K562 (cell line): ENCODE measurements around the gene GPR37L1. TPM values are rescaled to one million over a fixed set of nuclear protein-coding genes. Genes with fewer than 3 reads are reported as not detected.

Source experiments
- ARID4B ChIP-seq: sonication (generic); formaldehyde crosslinking; IDR thresholded peaks from 2 replicates; pipeline ENCODE4 v1.8.0; 2022; ENCODE audit warnings: mild to moderate bottlenecking, missing genetic modification reagents
- IRF9 ChIP-seq: fragments of 450-650 bp; IDR thresholded peaks from 2 replicates; pipeline ENCODE4 v1.6.1; 2016; ENCODE audit warnings: missing biosample characterization, missing genetic modification characterization
- KLF16 ChIP-seq: IDR thresholded peaks from 2 replicates; pipeline ENCODE4 v1.6.1; 2016; ENCODE audit warnings: antibody characterized with exemption
- NFATC3 ChIP-seq: fragments of 450-650 bp; IDR thresholded peaks from 2 replicates; pipeline ENCODE4 v1.6.1; 2017; ENCODE audit warnings: mild to moderate bottlenecking
- NFE2 ChIP-seq: IDR thresholded peaks from 2 replicates; pipeline ENCODE4 v1.6.1; 2014; ENCODE audit warnings: antibody characterized with exemption, low read depth
- PYGO2 ChIP-seq: fragments of 450-650 bp; IDR thresholded peaks from 2 replicates; pipeline ENCODE4 v1.6.1; 2016; ENCODE audit warnings: mild to moderate bottlenecking, missing genetic modification characterization, moderate library complexity, missing compliant biosample characterization
- SLC30A9 ChIP-seq: fragments of 250-450 bp; sonication (Bioruptor Pico); IDR thresholded peaks from 2 replicates; pipeline ENCODE4 v1.8.0; 2022; ENCODE audit warnings: mild to moderate bottlenecking, moderate library complexity
- SRSF9 ChIP-seq: fragments of 200-400 bp; formaldehyde crosslinking; IDR thresholded peaks from 2 replicates; pipeline ENCODE4 v1.6.1; 2017; ENCODE audit warnings: low read depth, low read length, borderline replicate concordance
- TBL1XR1 ChIP-seq, 2 experiments: IDR thresholded peaks; 2 replicates each; pipeline ENCODE4 v1.6.1; 2012; ENCODE audit warnings: improper control_type of control experiment in 2 of 2, low read length in 2 of 2, mild to moderate bottlenecking in 1 of 2
- TFAP4 ChIP-seq: sonication (generic); formaldehyde crosslinking; IDR thresholded peaks from 2 replicates; pipeline ENCODE4 v1.8.0; 2022; ENCODE audit warnings: missing genetic modification reagents, mild to moderate bottlenecking, moderate library complexity, borderline replicate concordance
- ZNF224 ChIP-seq: sonication (generic); formaldehyde crosslinking; IDR thresholded peaks from 2 replicates; pipeline ENCODE4 v1.8.0; 2022; ENCODE audit warnings: mild to moderate bottlenecking, missing genetic modification reagents
- ZNF431 ChIP-seq: sonication (generic); formaldehyde crosslinking; IDR thresholded peaks from 2 replicates; pipeline ENCODE4 v1.8.0; 2022; ENCODE audit warnings: mild to moderate bottlenecking, missing genetic modification reagents
- ZNF511 ChIP-seq: sonication (generic); formaldehyde crosslinking; IDR thresholded peaks from 2 replicates; pipeline ENCODE4 v1.8.0; 2022; ENCODE audit warnings: mild to moderate bottlenecking, missing genetic modification reagents
- polyA plus RNA-seq, 8 experiments: library from polyadenylated mRNA; depleted of rRNA in 4 of 8; stranded (reverse) in 5 of 8; unstranded in 3 of 8; fragments of >200 nt; fragmentation: Nextera tagmentation in 2 of 8; fragmentation: Illumina TruSeq in 1 of 8; extraction: Ambion mirVana in 2 of 8; extraction: Trizol in 1 of 8; gene quantifications; 2 replicates each; pipeline versions ENCODE4 v1.2.1 to v1.2.3, GENCODE V29; 2011 to 2014; ENCODE audit warnings: inconsistent platforms in 1 of 8, missing spikeins in 1 of 8
- total RNA-seq, 7 experiments: library from RNA; depleted of rRNA in 6 of 7; stranded (reverse); fragments of >200 nt in 6 of 7; fragmentation: Illumina TruSeq in 2 of 7; extraction: Trizol in 2 of 7; gene quantifications; 2 replicates each; pipeline versions ENCODE4 v1.2.1 to v1.2.3, GENCODE V29; 2011 to 2021; ENCODE audit warnings: low replicate concordance in 1 of 7
- TF ChIP-seq, protein P1 (sequence below), 2 experiments: IDR thresholded peaks in 1 of 2; conservative IDR thresholded peaks in 1 of 2; 2 replicates each; pipeline ENCODE4 v1.6.1; 2016; ENCODE audit warnings: low read depth in 2 of 2, mild to moderate bottlenecking in 1 of 2, missing compliant biosample characterization in 1 of 2, missing genetic modification characterization in 1 of 2, moderate library complexity in 1 of 2

The GPR37L1 gene
- total and polyA plus RNA-seq, 9 of the 15 experiments (the other 6 are each of a cell fraction or from before 2014, with no cell fraction given), result not detected

GRCh38 chr1:202162418-202163280 is 39.9 kb downstream of the GPR37L1 start (continued):
- TF ChIP-seq, protein P1, sequence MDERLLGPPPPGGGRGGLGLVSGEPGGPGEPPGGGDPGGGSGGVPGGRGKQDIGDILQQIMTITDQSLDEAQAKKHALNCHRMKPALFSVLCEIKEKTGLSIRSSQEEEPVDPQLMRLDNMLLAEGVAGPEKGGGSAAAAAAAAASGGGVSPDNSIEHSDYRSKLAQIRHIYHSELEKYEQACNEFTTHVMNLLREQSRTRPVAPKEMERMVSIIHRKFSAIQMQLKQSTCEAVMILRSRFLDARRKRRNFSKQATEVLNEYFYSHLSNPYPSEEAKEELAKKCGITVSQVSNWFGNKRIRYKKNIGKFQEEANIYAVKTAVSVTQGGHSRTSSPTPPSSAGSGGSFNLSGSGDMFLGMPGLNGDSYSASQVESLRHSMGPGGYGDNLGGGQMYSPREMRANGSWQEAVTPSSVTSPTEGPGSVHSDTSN (CRISPR knock-in tag; IDR thresholded peaks at IDR 0.05; ENCODE audit: low read depth), result no peak
- TF ChIP-seq, protein P1 (tag; conservative IDR thresholded peaks at IDR 0.05; ENCODE audit: low read depth), result 0 out of 2 replicates have a peak, but pooled peaks have one; percentile 13
- TF ChIP-seq SLC30A9 (CRISPR knock-in tag) (no peak), TFAP4 (CRISPR knock-in tag) (peak; percentile 37; the same call in 1 of the 2 replicates), PYGO2 (tag) (no peak), ARID4B (CRISPR knock-in tag) (peak; percentile 67; the same call in 1 of the 2 replicates), KLF16 (no peak), ZNF511 (CRISPR knock-in tag) (no peak), NFATC3 (no peak), IRF9 (tag) (peak; percentile 33; the same call in 1 of the 2 replicates), ZNF431 (CRISPR knock-in tag) (no peak), SRSF9 (no peak), TBL1XR1 (IDR thresholded peaks at IDR 0.05; ENCODE audit: low read length in 2 of 2) (no peak), ZNF224 (CRISPR knock-in tag) (no peak), NFE2 (peak; percentile 50; the same call in 1 of the 2 replicates)
